GM19351 (cell line): ENCODE measurements around the gene EEFSEC.

ENCODE experiments used
- ATAC-seq: cut with Tn5 transposase; IDR thresholded peaks from one replicate; pipeline ENCODE4 v1.9.1; 2021; ENCODE audit warnings: mild to moderate bottlenecking, moderate library complexity; ENCODE audit not compliant: unreplicated experiment

EEFSEC gene

GRCh38 chr3:128456776-128457715 lies 303.8 kb downstream of the EEFSEC start:
- no peak for ATAC-seq

GRCh38 chr3:128457937-128458336 lies 304.7 kb downstream of the EEFSEC start:
- no peak for ATAC-seq
